ENCODE data around the gene DSTN. TPM values are rescaled to one million over a fixed set of nuclear protein-coding genes. Genes with fewer than 3 reads are reported as not detected.

DSTN gene
- total RNA-seq, 1 donor from 2014 or later, result 326 TPM

DNA sequence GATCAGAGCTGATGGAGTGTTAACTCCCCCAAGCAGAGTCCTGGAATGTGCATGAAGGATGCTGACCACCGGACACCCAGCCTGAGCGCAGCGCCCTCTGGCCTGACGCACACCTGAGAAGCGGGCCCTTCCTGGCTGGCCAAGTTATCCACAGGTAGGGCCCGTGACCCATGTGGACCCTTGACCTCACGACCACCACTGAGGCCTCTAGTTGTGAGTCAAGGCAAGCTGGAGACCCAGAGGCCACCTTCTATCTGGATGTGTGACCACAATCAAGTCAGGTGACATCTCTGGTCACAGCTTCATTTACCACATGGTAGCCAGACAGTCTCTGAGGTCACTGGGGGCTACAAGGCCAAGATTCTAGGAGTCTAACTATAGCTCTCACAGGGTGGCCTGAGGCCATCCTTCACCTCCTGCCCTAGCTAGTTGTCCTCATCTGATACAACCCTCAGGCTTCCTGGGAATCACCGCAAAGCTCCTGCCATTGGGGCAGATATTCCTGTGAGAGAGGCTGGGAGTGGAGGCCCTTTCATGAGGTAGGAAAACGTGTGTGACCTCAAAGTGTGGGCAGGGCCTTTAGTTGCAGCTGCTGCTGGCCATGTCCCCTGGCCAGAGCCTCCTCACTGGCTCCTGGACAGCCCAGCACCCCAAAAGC is 53.1 kb downstream of the DSTN start:
- intact Hi-C loops (cut with DNase I), result no loop called here
- DNase-seq (ENCODE audit: extremely low spot score in 2 of 2), result no peak
- no peak overlapping the region for H3K27ac ChIP-seq
- TF ChIP-seq POLR2AphosphoS5 (IDR thresholded peaks at IDR 0.05; ENCODE audit: insufficient read depth in 1 of 2, low read depth in 1 of 2), result no peak
- H3K9me3 ChIP-seq, result no peaks in the 10 kb centered on the region
- H3K27me3 ChIP-seq, result no peaks in the 10 kb centered on the region
- no peak overlapping the region for H3K4me3 ChIP-seq
- no peaks in the 10 kb centered on the region for H3K4me1 ChIP-seq
- peaks cover 0 to 78% of the 10 kb centered on the region in 2 donors for H3K36me3 ChIP-seq

DNA sequence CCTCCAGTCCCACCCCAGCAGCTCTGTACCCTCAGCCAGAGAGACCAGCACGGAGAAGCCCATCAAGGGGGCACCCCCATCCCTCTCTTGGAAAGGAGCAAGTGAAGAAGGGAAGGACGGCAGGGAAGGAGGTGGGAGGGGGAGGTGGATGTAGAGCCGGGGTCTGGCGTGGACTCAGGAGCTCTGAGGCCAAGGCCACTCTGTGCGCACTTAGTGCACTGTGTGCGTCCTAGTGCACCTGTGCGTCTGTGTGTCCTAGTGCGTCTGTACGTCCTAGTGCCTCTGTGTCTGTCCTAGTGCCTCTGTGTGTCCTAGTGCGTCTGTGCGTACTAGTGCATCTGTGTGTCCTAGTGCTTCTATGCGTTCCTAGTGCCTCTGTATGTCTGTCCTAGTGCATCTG is 54.2 kb downstream of the DSTN start:
- no peak for DNase-seq (ENCODE audit: extremely low spot score in 2 of 2)
- TF ChIP-seq, protein P1, sequence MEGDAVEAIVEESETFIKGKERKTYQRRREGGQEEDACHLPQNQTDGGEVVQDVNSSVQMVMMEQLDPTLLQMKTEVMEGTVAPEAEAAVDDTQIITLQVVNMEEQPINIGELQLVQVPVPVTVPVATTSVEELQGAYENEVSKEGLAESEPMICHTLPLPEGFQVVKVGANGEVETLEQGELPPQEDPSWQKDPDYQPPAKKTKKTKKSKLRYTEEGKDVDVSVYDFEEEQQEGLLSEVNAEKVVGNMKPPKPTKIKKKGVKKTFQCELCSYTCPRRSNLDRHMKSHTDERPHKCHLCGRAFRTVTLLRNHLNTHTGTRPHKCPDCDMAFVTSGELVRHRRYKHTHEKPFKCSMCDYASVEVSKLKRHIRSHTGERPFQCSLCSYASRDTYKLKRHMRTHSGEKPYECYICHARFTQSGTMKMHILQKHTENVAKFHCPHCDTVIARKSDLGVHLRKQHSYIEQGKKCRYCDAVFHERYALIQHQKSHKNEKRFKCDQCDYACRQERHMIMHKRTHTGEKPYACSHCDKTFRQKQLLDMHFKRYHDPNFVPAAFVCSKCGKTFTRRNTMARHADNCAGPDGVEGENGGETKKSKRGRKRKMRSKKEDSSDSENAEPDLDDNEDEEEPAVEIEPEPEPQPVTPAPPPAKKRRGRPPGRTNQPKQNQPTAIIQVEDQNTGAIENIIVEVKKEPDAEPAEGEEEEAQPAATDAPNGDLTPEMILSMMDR (IDR thresholded peaks at IDR 0.05), result no peak
- no peak for TF ChIP-seq POLR2AphosphoS5 (IDR thresholded peaks at IDR 0.05; ENCODE audit: insufficient read depth in 1 of 2, low read depth in 1 of 2)
- no peak for TF ChIP-seq POLR2A (IDR thresholded peaks at IDR 0.05)
- Histone ChIP-seq H3K27ac (no peak overlapping the region), H3K9me3 (no peaks in the 10 kb centered on the region), H3K27me3 (no peaks in the 10 kb centered on the region), H3K36me3 (peaks cover 0 to 77% of the 10 kb centered on the region in 2 donors), H3K4me1 (no peaks in the 10 kb centered on the region), H3K4me3 (no peak overlapping the region)
- intact Hi-C loops (cut with DNase I), result no loop called here

DNA sequence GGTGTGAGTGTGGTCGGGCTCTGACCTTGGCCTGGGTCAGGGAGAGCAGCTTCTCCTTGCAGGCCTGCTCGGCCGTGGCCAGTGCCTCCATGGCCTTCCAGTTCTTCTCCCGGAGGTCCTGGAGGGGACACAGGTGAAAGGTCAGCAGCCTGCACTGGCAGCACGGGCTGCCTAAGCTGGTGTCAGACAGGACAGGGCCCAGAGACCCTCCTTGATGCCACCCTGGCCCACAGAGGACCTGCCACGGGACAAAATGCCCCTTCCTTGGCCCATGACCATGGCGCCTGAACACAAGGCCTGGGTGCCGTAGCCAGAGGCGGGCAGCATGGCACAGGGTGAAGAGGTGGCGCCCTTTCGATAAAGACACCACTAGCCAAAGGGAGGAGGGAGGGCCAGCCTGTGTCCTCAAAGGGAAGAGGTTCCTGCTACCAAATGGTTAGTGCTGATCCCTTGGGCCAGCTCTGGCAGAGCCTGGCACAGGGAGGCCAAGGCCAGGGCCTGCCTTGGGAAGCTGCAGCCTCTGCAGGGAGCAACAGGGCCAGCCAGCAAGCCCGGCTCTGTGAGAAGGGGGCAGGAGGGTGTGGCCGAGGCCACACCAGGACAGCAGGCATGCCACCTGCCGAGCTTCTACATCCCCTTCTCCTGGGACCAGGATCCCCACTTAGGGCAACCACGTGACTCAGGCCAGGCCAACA is 54.8 kb downstream of the DSTN start:
- intact Hi-C loops (cut with DNase I), result no loop called here
- DNase-seq (ENCODE audit: extremely low spot score in 2 of 2), result no peak

DNA sequence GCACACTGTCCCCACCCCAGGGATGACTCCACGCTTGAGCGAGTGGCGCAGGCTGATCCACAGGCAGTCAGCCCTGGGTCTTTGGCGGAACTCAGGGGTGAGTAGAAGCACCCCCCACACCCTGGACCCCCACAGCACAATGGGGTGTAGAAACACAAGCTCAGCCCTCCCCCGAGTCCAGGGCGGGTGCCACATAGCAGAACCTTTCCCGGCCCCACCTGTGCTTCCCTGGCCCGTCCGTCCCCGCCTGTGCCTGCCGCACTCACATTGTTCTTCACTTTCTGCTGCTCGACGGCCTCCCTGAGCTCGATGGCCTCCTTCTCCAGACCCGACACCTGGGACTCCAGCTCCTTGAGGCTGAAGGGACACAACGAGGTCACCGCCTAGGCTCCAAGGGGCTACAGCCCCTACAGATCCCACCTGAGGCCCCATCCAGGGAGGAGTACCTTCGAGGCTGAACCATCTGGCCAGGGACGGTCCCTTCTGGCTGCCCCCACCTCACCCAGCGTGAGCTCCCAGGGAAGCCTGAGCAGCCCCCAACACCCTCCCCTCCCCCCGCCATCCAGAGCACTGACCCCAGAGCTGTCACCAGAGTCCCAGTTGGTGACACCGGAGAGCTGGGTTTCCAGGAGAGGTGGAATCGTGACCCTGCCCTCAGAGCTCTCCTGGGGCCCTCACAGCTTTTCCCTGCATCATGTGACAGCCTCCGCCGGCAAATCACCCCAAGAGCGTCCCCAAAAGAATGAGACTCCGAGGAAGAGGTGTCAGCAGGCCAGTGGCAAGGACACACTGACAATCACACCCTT is 55.6 kb downstream of the DSTN start:
- TF ChIP-seq, protein P1 (IDR thresholded peaks at IDR 0.05), result no peak
- TF ChIP-seq POLR2AphosphoS5 (IDR thresholded peaks at IDR 0.05; ENCODE audit: insufficient read depth in 1 of 2, low read depth in 1 of 2) (no peak), POLR2A (IDR thresholded peaks at IDR 0.05) (no peak)
- Histone ChIP-seq H3K4me3 (no peak overlapping the region), H3K27me3 (no peaks in the 10 kb centered on the region), H3K4me1 (no peaks in the 10 kb centered on the region), H3K27ac (no peak overlapping the region), H3K36me3 (peaks cover 0 to 73% of the 10 kb centered on the region in 2 donors), H3K9me3 (no peaks in the 10 kb centered on the region)
- no peak for DNase-seq (ENCODE audit: extremely low spot score in 2 of 2)
- intact Hi-C loops (cut with DNase I), result no loop called here

More for the DNA sequence above, 54.8 kb downstream of the DSTN start:
- no peak overlapping the region for H3K4me3 ChIP-seq
- no peaks in the 10 kb centered on the region for H3K4me1 ChIP-seq
- no peaks in the 10 kb centered on the region for H3K27me3 ChIP-seq
- H3K27ac ChIP-seq, result no peak overlapping the region
- TF ChIP-seq, protein P1 (IDR thresholded peaks at IDR 0.05), result no peak
- TF ChIP-seq POLR2A (IDR thresholded peaks at IDR 0.05), result no peak
- TF ChIP-seq POLR2AphosphoS5 (IDR thresholded peaks at IDR 0.05; ENCODE audit: insufficient read depth in 1 of 2, low read depth in 1 of 2), result no peak
- peaks cover 0 to 77% of the 10 kb centered on the region in 2 donors for H3K36me3 ChIP-seq
- H3K9me3 ChIP-seq, result no peaks in the 10 kb centered on the region

DNA sequence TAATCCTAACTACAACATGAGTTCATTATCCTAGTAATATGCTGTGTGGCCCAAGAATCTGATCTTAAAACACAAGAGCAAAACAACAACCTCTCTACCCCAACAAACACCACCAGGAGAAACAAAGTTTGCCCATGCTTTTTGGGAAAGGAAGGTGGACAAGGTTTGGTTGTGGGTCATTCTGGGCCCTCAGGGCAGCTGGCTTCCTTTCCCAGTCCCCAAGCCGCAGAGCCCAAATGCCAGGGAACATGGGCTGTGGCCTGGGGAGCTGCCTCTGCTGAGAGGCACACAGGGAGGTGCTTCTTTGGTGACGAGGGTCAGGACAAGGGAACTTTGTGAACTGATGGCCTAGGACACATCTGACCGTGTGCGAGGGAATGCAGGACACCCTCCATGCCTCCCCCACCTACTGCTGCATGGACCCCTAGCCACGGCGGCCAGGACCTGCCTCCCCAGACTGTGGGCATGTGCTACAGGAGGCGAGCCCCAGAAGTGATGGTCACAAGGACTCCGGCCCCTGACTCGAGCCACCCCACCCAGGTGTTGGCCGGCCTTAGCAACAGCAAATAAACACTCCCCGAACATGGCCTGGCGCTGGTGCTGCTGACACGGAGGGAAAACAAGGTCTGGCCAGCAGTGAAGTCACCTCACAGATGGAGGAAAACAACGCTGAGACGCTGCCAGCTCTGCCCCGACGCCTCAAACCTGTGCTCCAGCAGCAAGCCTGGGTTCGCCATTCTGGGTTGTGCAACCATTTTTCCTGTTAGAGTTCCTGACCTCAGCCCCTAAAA is 56.5 kb downstream of the DSTN start:
- H3K36me3 ChIP-seq, result peaks cover 0 to 79% of the 10 kb centered on the region in 2 donors
- H3K27ac ChIP-seq, result no peak overlapping the region
- intact Hi-C loops (cut with DNase I), result no loop called here
- TF ChIP-seq POLR2AphosphoS5 (IDR thresholded peaks at IDR 0.05; ENCODE audit: insufficient read depth in 1 of 2, low read depth in 1 of 2) (no peak), POLR2A (IDR thresholded peaks at IDR 0.05) (no peak)
- TF ChIP-seq, protein P1 (IDR thresholded peaks at IDR 0.05), result no peak
- no peaks in the 10 kb centered on the region for H3K4me1 ChIP-seq
- no peak for DNase-seq (ENCODE audit: extremely low spot score in 2 of 2)
- no peaks in the 10 kb centered on the region for H3K9me3 ChIP-seq
- H3K27me3 ChIP-seq, result no peaks in the 10 kb centered on the region
- no peak overlapping the region for H3K4me3 ChIP-seq
